Dermis microvascular lymphatic vessel endothelial cell (primary cell): ENCODE data around the gene ZNF804A. TPM values are rescaled to one million over a fixed set of nuclear protein-coding genes. Genes with fewer than 3 reads are reported as not detected.
A peak's percentile ranks its signal among the peaks of the same experiment; 100 is the strongest.
"Not testable (repeated sequence)": the region's sequence is repeated elsewhere in the genome, so short reads cannot be mapped to it uniquely, and the experiment has no call there.

Experiments used
- DNase-seq, 2 donors: peaks; one replicate each; pipeline versions ENCODE4 v3.0.0 to v3.0.0-alpha.2; 2010; ENCODE audit warnings: low read depth in 2 of 2
- total RNA-seq: library from RNA; depleted of rRNA; stranded (reverse); fragments of >200 nt; gene quantifications from 2 replicates; pipeline ENCODE4 v1.2.1, GENCODE V29; 2014

The ZNF804A gene
- total RNA-seq, 1 donor from 2014 or later: not detected

DNA sequence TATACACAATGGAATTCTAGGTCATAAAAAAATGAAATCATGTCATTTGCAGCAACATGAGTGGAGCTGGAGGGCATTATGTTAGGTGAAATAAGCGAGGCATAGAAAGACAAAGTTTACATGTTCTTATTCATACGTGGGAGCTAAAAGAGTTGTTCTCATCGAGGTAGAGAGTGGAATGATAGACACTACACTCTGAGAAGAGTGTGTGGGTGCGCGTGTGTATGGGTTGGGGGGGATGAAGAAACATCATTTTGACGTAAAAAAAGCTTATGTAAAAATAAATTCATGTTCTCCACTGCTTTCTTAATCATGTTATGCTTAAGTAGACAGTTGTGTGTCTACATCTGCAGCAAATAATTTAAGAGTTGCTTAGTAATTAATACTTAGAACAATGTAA lies 123.6 kb downstream of the ZNF804A start:
- no peak for DNase-seq

GRCh38 chr2:184727813-184728212 lies 129.5 kb downstream of the ZNF804A start:
- DNase-seq: no peak

GRCh38 chr2:184728411-184728810 lies 130.1 kb downstream of the ZNF804A start:
- no peak for DNase-seq

- no peak for DNase-seq
Measured at GRCh38 chr2:184729581-184729980, 131.3 kb downstream of the ZNF804A start.

GRCh38 chr2:184730288-184730687 lies 132.0 kb downstream of the ZNF804A start:
- no peak for DNase-seq

GRCh38 chr2:184734338-184734737 lies 136.0 kb downstream of the ZNF804A start:
- no peak for DNase-seq

GRCh38 chr2:184735611-184736010 lies 137.3 kb downstream of the ZNF804A start:
- no peak for DNase-seq

GRCh38 chr2:184743096-184743495 lies 144.8 kb downstream of the ZNF804A start:
- no peak for DNase-seq

GRCh38 chr2:184756161-184756560 lies 157.8 kb downstream of the ZNF804A start:
- no peak for DNase-seq

GRCh38 chr2:184756885-184757284 lies 158.6 kb downstream of the ZNF804A start:
- no peak for DNase-seq

DNA sequence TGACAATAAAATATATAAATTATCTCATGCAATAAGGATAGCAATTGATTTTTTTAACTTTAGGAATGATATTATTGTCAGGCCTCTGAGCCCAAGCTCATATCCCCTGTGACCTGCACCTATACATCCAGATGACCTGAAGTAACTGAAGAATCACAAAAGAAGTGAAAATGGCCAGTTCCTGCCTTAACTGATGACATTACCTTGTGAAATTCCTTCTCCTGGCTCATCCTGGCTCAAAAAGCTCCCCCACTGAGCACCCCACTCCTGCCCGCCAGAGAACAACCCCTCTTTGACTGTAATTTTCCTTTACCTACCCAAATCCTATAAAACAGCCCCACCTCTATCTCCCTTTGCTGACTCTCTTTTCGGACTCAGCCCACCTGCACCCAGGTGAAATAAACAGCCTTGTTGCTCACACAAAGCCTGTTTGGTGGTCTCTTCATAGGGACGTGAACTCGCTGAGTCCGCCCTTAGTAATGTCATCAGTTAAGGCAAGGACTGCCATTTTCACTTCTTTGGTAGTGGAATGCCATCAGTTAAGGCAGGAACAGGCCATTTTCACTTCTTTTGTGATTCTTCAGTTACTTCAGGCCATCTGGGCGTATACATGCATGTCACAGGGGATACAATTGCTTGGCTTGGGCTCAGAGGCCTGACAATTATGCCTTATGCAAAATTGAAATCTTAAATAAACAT lies 161.4 kb downstream of the ZNF804A start:
- DNase-seq: not testable (repeated sequence)

GRCh38 chr2:184760931-184761330 lies 162.6 kb downstream of the ZNF804A start:
- no peak for DNase-seq

- no peak for DNase-seq
Measured at GRCh38 chr2:184765112-184765895, 167.0 kb downstream of the ZNF804A start.

DNA sequence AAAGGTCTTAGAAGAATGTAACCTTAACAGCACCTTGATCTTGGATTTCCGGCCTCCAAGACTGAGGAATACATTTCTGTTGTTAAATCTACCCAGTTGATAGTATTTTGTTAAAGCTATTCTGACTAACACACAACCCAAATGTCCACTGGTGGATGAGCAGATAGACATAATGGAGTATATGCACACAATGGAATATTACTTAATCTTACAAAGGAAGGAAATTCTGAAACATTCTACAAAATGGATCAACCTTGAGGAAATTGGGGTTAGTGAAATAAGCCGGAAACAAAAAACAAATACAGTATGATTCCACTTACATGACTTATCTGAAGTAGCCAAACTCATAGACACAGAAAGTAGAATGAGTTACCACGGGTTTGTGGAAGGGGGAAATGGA lies 168.7 kb downstream of the ZNF804A start:
- DNase-seq: peak in 1 of 2 donors; percentile 37

DNA sequence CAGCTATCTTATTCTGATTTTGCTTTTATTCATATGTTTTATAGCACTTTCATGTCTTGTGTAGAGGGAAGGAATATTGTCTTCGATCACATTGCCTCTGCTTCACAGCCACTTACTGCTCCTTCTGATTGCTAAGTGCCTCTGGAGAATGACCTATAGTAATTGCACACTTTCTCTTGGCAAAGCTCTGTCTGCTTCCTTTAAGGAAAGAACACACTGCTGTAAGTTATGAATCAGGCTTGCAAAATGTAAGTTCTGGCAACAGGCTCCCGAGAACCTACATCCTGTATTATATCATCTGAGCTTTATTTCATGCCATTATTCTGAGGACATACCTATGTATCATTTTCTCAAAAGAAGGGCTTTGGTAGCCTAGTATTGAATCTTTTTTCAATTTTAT lies 170.7 kb downstream of the ZNF804A start:
- peak in 1 of 2 donors; percentile 69 for DNase-seq

DNA sequence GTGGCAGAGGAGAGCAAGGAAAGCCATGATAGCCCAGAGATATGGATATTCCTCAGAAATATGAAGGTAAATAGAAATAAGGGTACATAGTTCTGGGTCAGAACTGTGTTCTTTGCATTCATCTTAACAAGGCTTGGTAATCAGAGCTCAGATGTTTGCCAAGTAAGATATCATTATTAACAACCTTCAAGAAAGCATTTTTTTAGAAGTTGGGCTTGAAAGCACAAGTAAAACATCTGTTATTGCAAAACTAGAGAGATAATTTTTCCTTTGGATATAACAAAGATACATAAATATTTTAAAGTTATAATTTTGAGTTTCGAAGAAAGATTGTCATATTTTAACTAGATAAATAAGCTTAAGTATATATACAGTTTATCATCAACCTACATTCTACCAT lies 171.4 kb downstream of the ZNF804A start:
- no peak for DNase-seq

GRCh38 chr2:184779777-184780176 lies 181.4 kb downstream of the ZNF804A start:
- DNase-seq: no peak

- no peak for DNase-seq
Measured at GRCh38 chr2:184780384-184780783, 182.1 kb downstream of the ZNF804A start.

DNA sequence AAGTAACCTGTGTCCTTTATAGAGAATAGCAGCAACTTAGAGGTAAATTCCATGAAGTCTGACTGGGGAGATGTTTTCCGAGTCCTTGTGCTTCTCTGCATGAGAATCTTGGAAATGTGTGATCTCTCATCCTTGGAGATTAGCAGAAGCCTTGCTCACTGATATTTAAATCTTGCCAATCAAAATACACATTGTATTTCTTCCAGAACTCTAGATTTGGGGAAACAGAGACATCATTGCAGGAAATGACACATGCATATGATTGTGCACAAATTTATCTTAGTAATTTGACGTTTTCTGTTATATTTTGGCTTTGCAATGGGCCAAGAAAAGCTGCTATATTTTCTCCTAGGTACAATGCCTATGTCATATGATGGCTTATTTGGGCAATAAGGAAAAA lies 182.6 kb downstream of the ZNF804A start:
- peak in 1 of 2 donors; percentile 50 for DNase-seq

DNA sequence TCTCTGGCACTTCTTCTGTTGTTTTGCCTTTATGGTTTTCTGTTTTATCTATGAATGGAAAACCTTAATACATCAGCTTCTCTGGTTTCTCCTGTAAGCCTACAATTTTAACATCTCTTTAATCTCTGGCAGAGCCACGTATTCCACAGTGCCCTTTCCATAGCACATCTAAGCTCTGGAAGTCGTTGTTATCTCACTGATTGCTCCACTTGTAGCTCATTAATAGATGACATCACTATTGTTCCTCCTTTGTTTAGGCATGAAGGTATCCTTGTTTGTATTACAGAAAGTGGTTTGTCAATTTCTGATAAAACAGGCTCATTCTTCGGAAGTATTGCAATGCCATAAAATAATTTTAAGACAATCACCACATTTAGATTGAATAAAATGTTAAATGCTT lies 185.2 kb downstream of the ZNF804A start:
- DNase-seq: no peak

DNA sequence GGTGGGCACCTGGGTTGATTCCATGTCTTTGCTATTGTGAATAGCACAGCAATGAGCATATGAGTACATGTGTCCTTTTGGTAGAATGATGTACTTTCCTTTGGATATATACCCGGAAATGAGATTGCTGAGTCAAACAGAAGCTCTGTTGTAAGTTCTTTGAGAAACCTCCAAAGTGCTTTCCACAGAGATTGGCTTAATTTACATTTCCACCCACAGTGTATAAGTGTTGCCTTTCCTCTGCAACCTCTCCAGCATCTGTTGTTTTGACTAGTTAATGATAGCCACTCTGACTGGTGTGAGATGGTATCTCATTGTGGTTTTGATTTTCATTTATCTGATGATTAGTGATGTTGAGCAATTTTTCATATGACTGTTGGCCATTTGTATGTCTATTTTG lies 194.8 kb downstream of the ZNF804A start:
- DNase-seq: no peak

DNA sequence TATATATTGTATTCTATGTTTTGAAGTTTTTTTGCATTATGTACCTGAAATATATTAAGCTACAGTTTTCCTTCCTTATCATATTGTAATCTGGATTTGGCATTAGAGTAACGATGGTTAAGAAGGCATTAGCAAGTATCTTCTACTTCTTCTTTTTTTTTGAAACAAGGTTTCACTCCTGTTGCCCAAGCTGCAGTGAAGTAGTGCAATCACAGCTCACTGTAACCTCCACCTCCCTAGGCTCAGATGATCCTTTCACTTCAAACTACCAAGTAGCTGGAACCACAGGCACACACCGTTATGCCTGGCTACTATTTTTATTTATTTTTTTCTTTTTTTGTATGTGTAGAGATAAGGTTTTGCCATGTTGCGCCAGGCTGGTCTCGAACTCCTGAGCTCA lies 201.1 kb downstream of the ZNF804A start:
- DNase-seq: no peak

DNA sequence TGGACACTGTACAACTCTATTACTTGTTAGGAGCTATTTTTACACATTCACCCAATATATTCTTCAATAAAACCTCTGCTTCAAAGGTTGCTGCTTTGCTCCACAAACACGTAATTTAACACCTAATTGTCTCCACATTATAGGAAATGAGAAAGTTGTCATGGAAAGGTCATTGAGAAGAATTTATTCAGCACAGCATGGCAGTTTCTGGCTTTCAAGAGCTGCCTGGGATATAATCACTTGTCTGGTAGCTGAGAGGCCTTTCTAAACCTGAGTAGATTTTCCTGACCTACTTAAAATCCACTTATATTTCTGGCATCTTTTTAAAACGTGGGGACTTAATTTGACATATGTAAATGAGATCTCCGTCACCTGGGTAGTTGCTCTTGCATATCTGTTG lies 216.1 kb downstream of the ZNF804A start:
- DNase-seq: no peak
